Measurements from ENCODE around the gene SOX1. TPM values are rescaled to one million over a fixed set of nuclear protein-coding genes. Genes with fewer than 3 reads are reported as not detected.

SOX1 gene
- polyA plus RNA-seq, 3 donors, result not detected

DNA sequence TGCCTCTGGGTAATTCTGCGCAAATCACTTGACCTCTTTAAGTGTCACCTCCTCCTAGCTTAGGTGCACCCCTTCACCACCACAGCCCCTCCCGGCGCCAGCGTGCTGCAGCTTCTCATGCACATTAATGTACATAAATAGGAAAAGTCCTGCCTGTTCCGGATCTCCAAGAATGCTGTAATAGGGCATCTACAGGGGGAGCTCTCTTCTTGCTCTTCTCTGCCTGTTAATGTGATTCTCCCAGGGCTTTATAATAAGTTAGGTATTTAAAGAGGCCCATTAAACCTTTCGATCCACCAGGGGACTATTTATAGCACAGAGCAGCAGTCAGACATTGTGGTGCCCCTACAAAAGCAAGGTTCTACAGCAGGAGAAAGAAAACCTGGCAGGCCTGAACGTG lies 35.3 kb downstream of the SOX1 start:
- no peak overlapping the region for H3K4me3 ChIP-seq (replicated peaks in 1 of 3; ENCODE audit: low read depth in 2 of 3, low read length in 3 of 3)
- intact Hi-C loops (cut with micrococcal nuclease), result no loop called here
- H3K9me3 ChIP-seq (replicated peaks in 1 of 2; ENCODE audit: control insufficient read depth in 1 of 2, insufficient read depth in 1 of 2, low read length in 2 of 2), result peaks cover under 1 to 14% of the 10 kb centered on the region in 2 donors
- H3K4me2 ChIP-seq (replicated peaks; ENCODE audit: extremely low read depth, low read length, poor library complexity, severe bottlenecking), result no peak overlapping the region
- DNase-seq, result no peak
- no peak overlapping the region for H3K27ac ChIP-seq (ENCODE audit: low read depth in 1 of 2, low read length in 2 of 2)
- Mint-ChIP-seq H3K9me3 (peaks cover 0 to 10% (median 4%) of the 10 kb centered on the region in 7 donors), H3K27me3 (ENCODE audit: low read depth in 3 of 3) (peaks cover 56 to 71% (median 56%) of the 10 kb centered on the region in 3 donors), H3K4me3 (peak overlapping the region in 1 of 2 donors; percentile 28), H3K27ac (no peak overlapping the region), H3K36me3 (no peaks in the 10 kb centered on the region), H3K4me1 (no peaks in the 10 kb centered on the region)
- peaks cover 29 to 62% of the 10 kb centered on the region in 2 donors for H3K27me3 ChIP-seq (ENCODE audit: control insufficient read depth in 2 of 2, insufficient read depth in 2 of 2, low read length in 2 of 2)
- no peak overlapping the region for H2AFZ ChIP-seq (ENCODE audit: insufficient read depth, low read depth, low read length, poor library complexity, severe bottlenecking)
- H3K36me3 ChIP-seq (replicated peaks in 1 of 2; ENCODE audit: control insufficient read depth in 1 of 2, insufficient read depth in 2 of 2, low read length in 2 of 2), result no peaks in the 10 kb centered on the region
- H3K4me1 ChIP-seq (ENCODE audit: control insufficient read depth in 1 of 2, insufficient read depth in 2 of 2, low read length in 2 of 2), result no peaks in the 10 kb centered on the region
- H3K79me2 ChIP-seq (ENCODE audit: insufficient read depth, low read length), result no peaks in the 10 kb centered on the region
- 36% methylated on average over 2 of the region's 7 CpGs for WGBS (ENCODE audit: insufficient coverage)
- no peak overlapping the region for H3K9ac ChIP-seq (ENCODE audit: insufficient read depth, low read length, poor library complexity, severe bottlenecking)
- TF ChIP-seq, protein P1, sequence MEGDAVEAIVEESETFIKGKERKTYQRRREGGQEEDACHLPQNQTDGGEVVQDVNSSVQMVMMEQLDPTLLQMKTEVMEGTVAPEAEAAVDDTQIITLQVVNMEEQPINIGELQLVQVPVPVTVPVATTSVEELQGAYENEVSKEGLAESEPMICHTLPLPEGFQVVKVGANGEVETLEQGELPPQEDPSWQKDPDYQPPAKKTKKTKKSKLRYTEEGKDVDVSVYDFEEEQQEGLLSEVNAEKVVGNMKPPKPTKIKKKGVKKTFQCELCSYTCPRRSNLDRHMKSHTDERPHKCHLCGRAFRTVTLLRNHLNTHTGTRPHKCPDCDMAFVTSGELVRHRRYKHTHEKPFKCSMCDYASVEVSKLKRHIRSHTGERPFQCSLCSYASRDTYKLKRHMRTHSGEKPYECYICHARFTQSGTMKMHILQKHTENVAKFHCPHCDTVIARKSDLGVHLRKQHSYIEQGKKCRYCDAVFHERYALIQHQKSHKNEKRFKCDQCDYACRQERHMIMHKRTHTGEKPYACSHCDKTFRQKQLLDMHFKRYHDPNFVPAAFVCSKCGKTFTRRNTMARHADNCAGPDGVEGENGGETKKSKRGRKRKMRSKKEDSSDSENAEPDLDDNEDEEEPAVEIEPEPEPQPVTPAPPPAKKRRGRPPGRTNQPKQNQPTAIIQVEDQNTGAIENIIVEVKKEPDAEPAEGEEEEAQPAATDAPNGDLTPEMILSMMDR (IDR thresholded peaks at IDR 0.05), result no peak
- H4K20me1 ChIP-seq (ENCODE audit: insufficient read depth, low read length), result no peaks in the 10 kb centered on the region

DNA sequence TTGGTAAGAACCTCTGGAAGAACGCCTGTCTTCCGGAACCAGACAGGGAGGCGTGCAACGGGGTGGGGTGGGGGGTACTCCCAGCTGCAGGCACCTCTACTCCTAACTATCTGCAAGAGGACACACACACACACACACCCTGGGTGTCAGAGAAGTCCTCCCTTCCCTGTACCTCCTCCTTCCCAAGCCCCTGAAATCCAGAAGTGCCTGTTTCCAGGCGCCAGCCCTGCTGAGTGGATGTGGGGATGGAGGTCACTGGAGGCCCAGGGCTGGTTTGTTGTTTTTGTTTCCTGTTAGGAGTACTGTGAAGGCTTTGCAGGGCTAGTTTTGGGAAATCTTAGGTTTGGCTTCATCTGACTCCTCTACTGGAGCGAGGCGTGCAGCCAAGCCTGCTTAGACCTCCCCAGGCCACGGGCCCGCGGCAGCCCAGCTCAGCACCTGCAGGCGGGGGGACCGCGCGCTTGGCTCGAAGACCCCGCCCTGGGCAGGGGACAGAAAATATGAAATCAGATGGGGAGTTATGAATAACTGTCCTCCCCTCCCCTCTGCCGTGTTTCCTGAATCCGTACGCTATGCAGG lies 36.4 kb downstream of the SOX1 start:
- no peaks in the 10 kb centered on the region for H4K20me1 ChIP-seq (ENCODE audit: insufficient read depth, low read length)
- no peak overlapping the region for H3K27ac ChIP-seq (ENCODE audit: low read depth in 1 of 2, low read length in 2 of 2)
- H3K9me3 ChIP-seq (replicated peaks in 1 of 2; ENCODE audit: control insufficient read depth in 1 of 2, insufficient read depth in 1 of 2, low read length in 2 of 2), result peaks cover 3 to 18% of the 10 kb centered on the region in 2 donors
- H3K36me3 Mint-ChIP-seq, result no peaks in the 10 kb centered on the region
- H3K9me3 Mint-ChIP-seq, result peaks cover 0 to 10% (median 5%) of the 10 kb centered on the region in 7 donors
- peak overlapping the region in 1 of 2 donors; percentile 21 for H3K4me3 Mint-ChIP-seq
- H3K4me1 Mint-ChIP-seq, result no peaks in the 10 kb centered on the region
- intact Hi-C loops (cut with micrococcal nuclease), result no loop called here
- DNase-seq, result no peak
- peaks cover 65 to 82% (median 65%) of the 10 kb centered on the region in 3 donors for H3K27me3 Mint-ChIP-seq (ENCODE audit: low read depth in 3 of 3)
- WGBS (ENCODE audit: insufficient coverage), result no CpG with 5 or more reads among the region's 19 CpGs
- H3K9ac ChIP-seq (ENCODE audit: insufficient read depth, low read length, poor library complexity, severe bottlenecking), result no peak overlapping the region
- H3K4me3 ChIP-seq (replicated peaks in 1 of 3; ENCODE audit: low read depth in 2 of 3, low read length in 3 of 3), result no peak overlapping the region
- H3K4me1 ChIP-seq (ENCODE audit: control insufficient read depth in 1 of 2, insufficient read depth in 2 of 2, low read length in 2 of 2), result no peaks in the 10 kb centered on the region
- peaks cover 29 to 74% of the 10 kb centered on the region in 2 donors for H3K27me3 ChIP-seq (ENCODE audit: control insufficient read depth in 2 of 2, insufficient read depth in 2 of 2, low read length in 2 of 2)
- no peak overlapping the region for H2AFZ ChIP-seq (ENCODE audit: insufficient read depth, low read depth, low read length, poor library complexity, severe bottlenecking)
- no peak overlapping the region for H3K4me2 ChIP-seq (replicated peaks; ENCODE audit: extremely low read depth, low read length, poor library complexity, severe bottlenecking)
- H3K36me3 ChIP-seq (replicated peaks in 1 of 2; ENCODE audit: control insufficient read depth in 1 of 2, insufficient read depth in 2 of 2, low read length in 2 of 2), result no peaks in the 10 kb centered on the region
- TF ChIP-seq, protein P1 (IDR thresholded peaks at IDR 0.05), result no peak
- no peak overlapping the region for H3K27ac Mint-ChIP-seq
- H3K79me2 ChIP-seq (ENCODE audit: insufficient read depth, low read length), result no peaks in the 10 kb centered on the region
